ENCODE measurements around the gene OR4C6.

OR4C6 gene

GRCh38 chr11:55661901-55662300 lies at the start of gene OR4C6:
TSS of gene OR4C6 (plus strand) at chr11:55662201. CDS start at chr11:55665167, 2,966 bp downstream.
- no peaks in the 10 kb centered on the region for H3K4me1 ChIP-seq (ENCODE audit: control insufficient read depth, insufficient read depth, low read length)

GRCh38 chr11:55624531-55624930 lies 37.5 kb upstream of the OR4C6 start:
- H3K27me3 ChIP-seq (ENCODE audit: control insufficient read depth, insufficient read depth, low read length) = no peaks in the 10 kb centered on the region
- H3K4me3 ChIP-seq (ENCODE audit: low read depth, low read length) = no peak overlapping the region
- no peaks in the 10 kb centered on the region for H3K9me3 ChIP-seq (ENCODE audit: control insufficient read depth, insufficient read depth, low read length)
- H3K36me3 ChIP-seq (ENCODE audit: control insufficient read depth, insufficient read depth, low read length) = no peaks in the 10 kb centered on the region
- no peak overlapping the region for H3K9ac ChIP-seq (ENCODE audit: low read depth, low read length)
- no peaks in the 10 kb centered on the region for H3K4me1 ChIP-seq (ENCODE audit: control insufficient read depth, insufficient read depth, low read length)

More at GRCh38 chr11:55661901-55662300, at the start of gene OR4C6:
- no peaks in the 10 kb centered on the region for H3K36me3 ChIP-seq (ENCODE audit: control insufficient read depth, insufficient read depth, low read length)
- no peak within 1 kb of the TSS for H3K9ac ChIP-seq (ENCODE audit: low read depth, low read length)
- no peaks in the 10 kb centered on the region for H3K9me3 ChIP-seq (ENCODE audit: control insufficient read depth, insufficient read depth, low read length)
- H3K4me3 ChIP-seq (ENCODE audit: low read depth, low read length) = no peak within 1 kb of the TSS
- no peaks in the 10 kb centered on the region for H3K27me3 ChIP-seq (ENCODE audit: control insufficient read depth, insufficient read depth, low read length)

GRCh38 chr11:55634813-55635212 lies 27.2 kb upstream of the OR4C6 start, which contains the start of gene OR4P4:
TSS of gene OR4P4 (plus strand) at chr11:55635113.
- no peaks in the 10 kb centered on the region for H3K27me3 ChIP-seq (ENCODE audit: control insufficient read depth, insufficient read depth, low read length)
- no peaks in the 10 kb centered on the region for H3K4me1 ChIP-seq (ENCODE audit: control insufficient read depth, insufficient read depth, low read length)
- no peaks in the 10 kb centered on the region for H3K9me3 ChIP-seq (ENCODE audit: control insufficient read depth, insufficient read depth, low read length)
- H3K36me3 ChIP-seq (ENCODE audit: control insufficient read depth, insufficient read depth, low read length) = no peaks in the 10 kb centered on the region
- no peak within 1 kb of the TSS for H3K9ac ChIP-seq (ENCODE audit: low read depth, low read length)
- no peak within 1 kb of the TSS for H3K4me3 ChIP-seq (ENCODE audit: low read depth, low read length)

GRCh38 chr11:55648027-55648426 lies 14.0 kb upstream of the OR4C6 start, which contains the start of gene OR4S2:
TSS of gene OR4S2 (plus strand) at chr11:55648327. CDS start at chr11:55650904, 2,577 bp downstream.
- H3K36me3 ChIP-seq (ENCODE audit: control insufficient read depth, insufficient read depth, low read length) = no peaks in the 10 kb centered on the region
- no peak within 1 kb of the TSS for H3K9ac ChIP-seq (ENCODE audit: low read depth, low read length)

GRCh38 chr11:55652560-55652959 lies 9.4 kb upstream of the OR4C6 start:
- Histone ChIP-seq H3K4me3 (ENCODE audit: low read depth, low read length) (no peak overlapping the region), H3K9me3 (ENCODE audit: control insufficient read depth, insufficient read depth, low read length) (no peaks in the 10 kb centered on the region), H3K4me1 (ENCODE audit: control insufficient read depth, insufficient read depth, low read length) (no peaks in the 10 kb centered on the region), H3K9ac (ENCODE audit: low read depth, low read length) (no peak overlapping the region), H3K36me3 (ENCODE audit: control insufficient read depth, insufficient read depth, low read length) (no peaks in the 10 kb centered on the region), H3K27me3 (ENCODE audit: control insufficient read depth, insufficient read depth, low read length) (no peaks in the 10 kb centered on the region)

More at GRCh38 chr11:55648027-55648426, 14.0 kb upstream of the OR4C6 start, which contains the start of gene OR4S2:
- Histone ChIP-seq H3K9me3 (ENCODE audit: control insufficient read depth, insufficient read depth, low read length) (no peaks in the 10 kb centered on the region), H3K4me3 (ENCODE audit: low read depth, low read length) (no peak within 1 kb of the TSS), H3K4me1 (ENCODE audit: control insufficient read depth, insufficient read depth, low read length) (no peaks in the 10 kb centered on the region), H3K27me3 (ENCODE audit: control insufficient read depth, insufficient read depth, low read length) (no peaks in the 10 kb centered on the region)

GRCh38 chr11:55655096-55655495 lies 6.9 kb upstream of the OR4C6 start:
- H3K4me3 ChIP-seq (ENCODE audit: low read depth, low read length) = no peak overlapping the region
- H3K36me3 ChIP-seq (ENCODE audit: control insufficient read depth, insufficient read depth, low read length) = no peaks in the 10 kb centered on the region
- no peak overlapping the region for H3K9ac ChIP-seq (ENCODE audit: low read depth, low read length)
- no peaks in the 10 kb centered on the region for H3K9me3 ChIP-seq (ENCODE audit: control insufficient read depth, insufficient read depth, low read length)
- H3K4me1 ChIP-seq (ENCODE audit: control insufficient read depth, insufficient read depth, low read length) = no peaks in the 10 kb centered on the region
- H3K27me3 ChIP-seq (ENCODE audit: control insufficient read depth, insufficient read depth, low read length) = no peaks in the 10 kb centered on the region

- no peak overlapping the region for H3K4me3 ChIP-seq (ENCODE audit: low read depth, low read length)
- no peaks in the 10 kb centered on the region for H3K36me3 ChIP-seq (ENCODE audit: control insufficient read depth, insufficient read depth, low read length)
- H3K4me1 ChIP-seq (ENCODE audit: control insufficient read depth, insufficient read depth, low read length) = no peaks in the 10 kb centered on the region
- no peaks in the 10 kb centered on the region for H3K27me3 ChIP-seq (ENCODE audit: control insufficient read depth, insufficient read depth, low read length)
- no peaks in the 10 kb centered on the region for H3K9me3 ChIP-seq (ENCODE audit: control insufficient read depth, insufficient read depth, low read length)
- no peak overlapping the region for H3K9ac ChIP-seq (ENCODE audit: low read depth, low read length)
Measured at GRCh38 chr11:55658031-55658573, 3.9 kb upstream of the OR4C6 start.

- no peak overlapping the region for H3K9ac ChIP-seq (ENCODE audit: low read depth, low read length)
- H3K27me3 ChIP-seq (ENCODE audit: control insufficient read depth, insufficient read depth, low read length) = no peaks in the 10 kb centered on the region
- no peak overlapping the region for H3K4me3 ChIP-seq (ENCODE audit: low read depth, low read length)
- no peaks in the 10 kb centered on the region for H3K36me3 ChIP-seq (ENCODE audit: control insufficient read depth, insufficient read depth, low read length)
- no peaks in the 10 kb centered on the region for H3K4me1 ChIP-seq (ENCODE audit: control insufficient read depth, insufficient read depth, low read length)
- H3K9me3 ChIP-seq (ENCODE audit: control insufficient read depth, insufficient read depth, low read length) = no peaks in the 10 kb centered on the region
Measured at GRCh38 chr11:55658608-55659007, 3.4 kb upstream of the OR4C6 start.

- Histone ChIP-seq H3K9me3 (ENCODE audit: control insufficient read depth, insufficient read depth, low read length) (no peaks in the 10 kb centered on the region), H3K4me3 (ENCODE audit: low read depth, low read length) (no peak overlapping the region), H3K9ac (ENCODE audit: low read depth, low read length) (no peak overlapping the region), H3K4me1 (ENCODE audit: control insufficient read depth, insufficient read depth, low read length) (no peaks in the 10 kb centered on the region), H3K27me3 (ENCODE audit: control insufficient read depth, insufficient read depth, low read length) (no peaks in the 10 kb centered on the region), H3K36me3 (ENCODE audit: control insufficient read depth, insufficient read depth, low read length) (no peaks in the 10 kb centered on the region)
Measured at GRCh38 chr11:55669376-55669775, 7.4 kb downstream of the OR4C6 start.

GRCh38 chr11:55673860-55674259 lies 11.9 kb downstream of the OR4C6 start:
- H3K9ac ChIP-seq (ENCODE audit: low read depth, low read length) = no peak overlapping the region
- no peak overlapping the region for H3K4me3 ChIP-seq (ENCODE audit: low read depth, low read length)
- H3K4me1 ChIP-seq (ENCODE audit: control insufficient read depth, insufficient read depth, low read length) = no peaks in the 10 kb centered on the region
- H3K27me3 ChIP-seq (ENCODE audit: control insufficient read depth, insufficient read depth, low read length) = no peaks in the 10 kb centered on the region
- H3K9me3 ChIP-seq (ENCODE audit: control insufficient read depth, insufficient read depth, low read length) = no peaks in the 10 kb centered on the region
- H3K36me3 ChIP-seq (ENCODE audit: control insufficient read depth, insufficient read depth, low read length) = no peaks in the 10 kb centered on the region

GRCh38 chr11:55697817-55698216 lies 35.8 kb downstream of the OR4C6 start:
- H3K27me3 ChIP-seq (ENCODE audit: control insufficient read depth, insufficient read depth, low read length) = no peaks in the 10 kb centered on the region
- no peaks in the 10 kb centered on the region for H3K4me1 ChIP-seq (ENCODE audit: control insufficient read depth, insufficient read depth, low read length)
- H3K36me3 ChIP-seq (ENCODE audit: control insufficient read depth, insufficient read depth, low read length) = no peaks in the 10 kb centered on the region
- H3K9ac ChIP-seq (ENCODE audit: low read depth, low read length) = no peak overlapping the region
- no peak overlapping the region for H3K4me3 ChIP-seq (ENCODE audit: low read depth, low read length)
- peaks cover 27% of the 10 kb centered on the region for H3K9me3 ChIP-seq (ENCODE audit: control insufficient read depth, insufficient read depth, low read length)

GRCh38 chr11:55701429-55701828 lies 39.4 kb downstream of the OR4C6 start:
- no peaks in the 10 kb centered on the region for H3K27me3 ChIP-seq (ENCODE audit: control insufficient read depth, insufficient read depth, low read length)
- H3K9ac ChIP-seq (ENCODE audit: low read depth, low read length) = no peak overlapping the region
- H3K4me1 ChIP-seq (ENCODE audit: control insufficient read depth, insufficient read depth, low read length) = no peaks in the 10 kb centered on the region
- H3K36me3 ChIP-seq (ENCODE audit: control insufficient read depth, insufficient read depth, low read length) = no peaks in the 10 kb centered on the region
- H3K4me3 ChIP-seq (ENCODE audit: low read depth, low read length) = no peak overlapping the region
- peaks cover 19% of the 10 kb centered on the region for H3K9me3 ChIP-seq (ENCODE audit: control insufficient read depth, insufficient read depth, low read length)
